ENCODE measurements around the gene PIGL.

The PIGL gene

DNA sequence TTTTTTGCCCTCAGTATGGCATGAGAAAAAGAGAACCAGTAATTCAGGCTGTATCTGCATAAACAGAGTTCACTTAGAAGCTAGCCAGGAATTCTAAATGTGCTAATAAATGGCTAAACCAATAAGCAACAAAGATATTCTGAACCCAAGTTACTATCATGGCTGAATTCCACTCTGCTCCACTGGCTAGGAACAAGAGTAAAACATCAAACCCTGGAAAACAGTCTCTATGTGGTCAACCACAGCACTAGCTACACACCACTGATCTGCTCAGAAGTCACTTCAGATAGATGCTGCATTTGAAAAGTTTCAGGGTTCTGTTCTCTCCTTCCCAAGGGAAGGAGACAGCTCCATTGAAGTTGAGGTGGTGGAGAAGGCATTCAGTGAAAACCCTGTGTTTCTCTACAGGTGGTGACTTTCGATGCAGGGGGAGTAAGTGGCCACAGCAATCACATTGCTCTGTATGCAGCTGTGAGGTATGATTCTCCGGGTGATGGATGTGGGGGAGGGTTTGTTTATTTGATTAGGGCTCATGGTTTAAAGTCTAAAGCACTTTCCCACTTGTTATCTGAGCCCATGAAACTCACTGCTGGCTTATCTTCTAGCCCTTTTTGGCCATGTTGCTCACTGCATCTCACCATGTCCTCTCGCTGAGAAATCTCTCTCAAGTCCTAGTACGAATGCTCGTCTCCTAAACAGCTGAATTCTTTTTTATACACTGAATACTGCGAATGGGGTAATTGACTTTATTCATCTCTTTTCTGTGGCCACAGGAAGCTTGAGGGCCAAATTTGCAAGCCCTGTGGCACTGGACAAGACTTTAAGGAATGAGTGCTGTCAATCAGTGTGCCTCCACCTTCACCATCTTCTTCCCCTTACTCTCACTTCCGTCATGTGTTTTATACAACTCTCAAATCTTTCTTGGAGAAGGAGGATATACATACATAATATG, 96.4 kb downstream of the PIGL start:
- no peak for DNase-seq

- DNase-seq = no peak
Observed at GRCh38 chr17:16314189-16314588, 97.2 kb downstream of the PIGL start.

GRCh38 chr17:16314859-16315258, 97.8 kb downstream of the PIGL start:
- no peak for DNase-seq

- DNase-seq = no peak
Observed at GRCh38 chr17:16319969-16320368, 103.0 kb downstream of the PIGL start.

DNA sequence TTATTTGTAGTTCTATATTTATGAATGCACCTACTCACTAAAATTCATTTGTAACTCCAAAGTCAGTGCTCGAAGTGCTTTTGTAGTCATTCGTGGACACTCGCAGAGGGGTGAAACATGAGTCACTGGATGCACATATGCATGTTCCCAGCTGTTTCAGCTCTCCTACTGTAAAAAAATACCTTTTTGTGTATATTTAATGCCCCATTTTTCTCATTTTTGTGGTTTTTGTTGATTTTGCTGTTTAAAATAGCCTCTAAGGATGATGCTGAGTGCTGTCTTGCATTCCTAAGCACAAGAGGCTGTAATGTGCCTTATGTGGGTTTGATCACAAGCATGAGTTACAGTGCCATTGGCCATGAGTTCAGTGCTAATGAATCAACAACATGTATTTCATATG, 105.6 kb downstream of the PIGL start:
- no peak for DNase-seq

DNA sequence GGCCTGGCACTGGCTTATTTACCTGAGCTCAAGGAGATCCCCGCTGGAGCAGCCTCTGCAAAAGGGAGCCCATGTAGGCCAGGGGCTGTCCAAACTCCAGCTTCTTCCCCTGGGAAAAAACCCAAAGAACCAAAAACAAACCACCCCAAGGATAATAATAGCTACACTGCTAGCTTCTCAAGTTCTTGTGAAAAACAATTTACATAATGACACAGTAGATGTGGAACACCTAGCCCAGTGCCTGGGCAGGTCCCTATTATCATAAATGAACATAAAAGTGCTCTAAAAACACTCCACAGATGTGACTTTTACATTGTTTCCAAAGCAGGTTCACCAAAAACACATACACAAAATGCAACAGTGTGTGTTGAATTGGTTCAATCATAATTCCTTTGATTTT, 109.0 kb downstream of the PIGL start:
- no peak for DNase-seq

GRCh38 chr17:16327018-16327417, 110.0 kb downstream of the PIGL start:
- DNase-seq = no peak

- DNase-seq = no peak
Observed at GRCh38 chr17:16328997-16329396, 112.0 kb downstream of the PIGL start.

GRCh38 chr17:16329519-16330271, 112.7 kb downstream of the PIGL start:
- no peak for DNase-seq

DNA sequence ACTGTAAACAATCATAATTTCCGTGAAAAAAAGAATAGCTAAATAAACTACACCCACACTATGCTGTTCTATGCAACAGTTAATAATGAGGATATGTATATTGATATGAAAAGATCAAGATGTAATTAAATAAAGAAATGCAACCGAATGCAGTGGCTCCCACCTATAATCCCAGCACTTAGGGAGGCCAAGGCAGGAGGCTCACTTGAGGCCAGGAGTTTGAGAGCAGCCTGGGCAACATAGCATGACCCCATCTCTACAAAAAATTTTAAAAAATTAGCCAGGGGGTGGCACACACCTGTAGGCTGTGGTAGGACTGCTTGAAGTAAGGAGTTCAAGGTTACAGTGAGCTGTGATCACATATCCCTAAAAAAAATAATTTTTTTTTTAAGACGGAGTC, 121.4 kb downstream of the PIGL start:
- DNase-seq = no peak

GRCh38 chr17:16339402-16339801, 122.4 kb downstream of the PIGL start:
- DNase-seq = no peak

DNA sequence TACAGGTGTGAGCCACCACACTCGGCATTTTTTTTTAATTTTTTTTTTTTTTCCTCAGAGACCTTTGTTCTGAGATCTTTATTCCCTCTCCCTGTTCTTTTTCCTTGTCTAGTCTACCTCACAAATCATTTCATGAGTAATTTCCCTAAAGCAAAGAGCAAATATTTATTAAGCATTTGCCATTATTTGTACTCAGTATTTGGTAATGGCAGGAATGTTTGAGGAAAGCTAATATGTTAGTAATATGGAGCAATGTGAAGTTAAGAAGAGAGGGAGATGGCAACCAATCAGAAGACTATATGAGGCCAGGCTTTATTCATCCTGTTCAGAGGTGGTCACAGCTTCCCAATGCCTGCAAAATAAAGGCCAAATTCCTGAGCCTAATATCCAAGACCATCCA, 122.9 kb downstream of the PIGL start:
- DNase-seq = no peak

DNA sequence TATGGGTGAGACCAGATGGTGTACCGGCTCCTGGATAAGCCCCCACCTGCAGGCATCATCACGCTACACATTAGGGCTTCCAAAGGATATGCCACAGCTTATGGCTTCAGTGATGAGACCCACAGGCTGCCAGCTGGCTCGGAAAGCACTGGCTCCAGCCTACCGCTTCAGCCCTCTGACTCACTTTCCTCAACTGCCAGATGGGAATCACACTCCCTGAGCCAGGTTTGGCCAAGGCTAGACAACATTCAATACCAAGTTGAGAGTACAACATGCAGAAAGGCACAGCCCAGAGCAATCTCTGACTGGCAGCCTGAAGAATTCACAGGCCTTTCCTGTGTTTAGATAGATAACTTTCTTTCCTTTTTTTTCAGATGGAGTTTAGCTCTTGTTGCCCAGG, 126.0 kb downstream of the PIGL start:
- no peak for DNase-seq

- DNase-seq = no peak
Observed at GRCh38 chr17:16343569-16343968, 126.6 kb downstream of the PIGL start.

DNA sequence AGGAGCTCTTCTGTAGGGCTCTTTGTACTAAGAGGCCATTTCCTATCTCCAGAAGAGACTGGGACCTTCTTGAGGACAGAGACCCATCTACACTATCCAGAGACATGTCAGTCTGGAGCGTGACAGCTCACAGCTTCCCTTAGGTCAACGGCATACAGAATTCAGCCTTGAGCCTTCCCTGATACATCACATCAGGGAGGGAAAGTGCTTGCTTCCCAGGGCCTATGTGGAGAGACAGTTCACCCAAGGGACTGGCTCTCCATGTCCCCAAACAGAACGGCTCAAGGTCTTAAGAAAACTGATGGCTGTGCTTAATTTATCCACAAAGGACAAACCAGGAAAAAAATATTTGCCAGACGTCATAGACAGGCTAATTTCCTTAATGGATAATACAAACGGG, 128.6 kb downstream of the PIGL start:
- DNase-seq = no peak

DNA sequence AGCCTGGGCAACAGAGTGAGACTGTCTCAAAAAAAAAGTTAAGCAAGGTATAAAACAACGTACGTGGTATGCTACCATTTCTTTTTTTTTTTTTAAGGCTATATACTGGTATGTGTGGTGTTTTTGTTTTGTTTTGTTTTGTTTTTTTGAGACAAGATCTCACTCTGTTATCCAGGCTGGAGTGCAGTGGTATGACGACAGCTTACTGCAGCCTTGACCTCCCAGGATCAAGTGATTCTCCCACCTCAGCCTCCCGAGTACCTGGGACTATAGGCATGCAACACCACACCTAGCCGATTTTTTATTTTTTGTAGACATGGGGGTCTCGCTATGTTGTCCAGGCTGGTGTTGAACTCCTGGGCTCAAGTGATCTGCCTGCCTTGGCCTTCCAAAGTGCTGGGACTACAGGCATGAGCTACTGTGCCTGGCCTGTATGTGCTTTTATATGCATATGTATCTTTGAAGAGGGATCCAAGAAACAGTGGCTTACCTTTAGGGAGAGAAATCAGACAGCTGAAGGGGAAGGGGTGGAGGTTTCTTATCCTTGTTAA, 129.8 kb downstream of the PIGL start:
- no peak for DNase-seq

DNA sequence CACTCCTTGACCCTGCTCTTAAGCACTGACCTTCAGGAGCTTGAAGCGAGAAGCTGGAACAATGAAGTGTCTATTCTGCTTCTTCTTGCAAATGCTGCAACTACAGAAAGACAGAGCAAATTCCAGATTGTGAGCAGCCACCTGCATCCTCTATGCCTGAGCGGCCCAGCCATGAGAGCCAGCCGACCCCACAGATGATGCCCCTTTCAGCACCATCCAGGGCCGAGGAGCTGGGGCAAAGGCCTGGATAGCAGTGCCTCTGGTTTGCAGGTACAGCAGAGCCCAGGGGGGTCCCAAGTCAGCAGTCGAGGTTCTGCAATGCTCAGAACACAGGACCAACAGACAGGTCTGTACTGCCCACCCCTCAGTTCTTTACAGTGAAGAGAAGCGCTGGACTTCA, 131.6 kb downstream of the PIGL start:
- DNase-seq = no peak

- DNase-seq = no peak
Observed at GRCh38 chr17:16349431-16349830, 132.4 kb downstream of the PIGL start.

GRCh38 chr17:16351831-16352230, 134.8 kb downstream of the PIGL start:
- no peak for DNase-seq

DNA sequence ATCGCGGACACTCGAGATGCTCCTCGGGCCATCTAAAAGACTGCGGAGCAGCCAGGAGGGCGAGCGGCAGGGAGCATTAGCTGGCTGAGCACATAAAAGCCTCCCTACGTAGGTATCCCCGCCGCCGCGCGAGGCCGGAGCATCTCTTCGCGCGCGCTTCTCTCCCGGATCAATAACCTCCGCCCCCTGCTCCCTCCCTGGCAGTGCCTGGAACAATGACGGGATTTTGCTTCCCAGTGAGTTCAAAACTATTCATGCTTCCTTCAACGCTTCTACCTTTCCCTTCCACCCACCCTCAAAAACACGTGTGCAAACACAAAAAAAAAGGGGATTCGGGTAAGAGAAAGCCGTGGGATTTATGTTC, 135.3 kb downstream of the PIGL start:
- DNase-seq = peak in 1 of 2 donors; percentile 5

- peak in 1 of 2 donors; percentile 4 for DNase-seq
Observed at GRCh38 chr17:16352667-16353316, 135.8 kb downstream of the PIGL start.

- peak; percentile 75 to 76 for DNase-seq
Observed at GRCh38 chr17:16353317-16354174, 136.5 kb downstream of the PIGL start, which contains the start of gene CENPV. Gene CENPV (minus strand): TSS chr17:16353469. CDS start chr17:16353436, 33 bp downstream.

Measured in CD4-positive, alpha-beta T cell treated with Interleukin-1 beta for 1 hour (primary cell).